Smooth muscle cell of the pulmonary artery (primary cell): Measurements from ENCODE around the gene NCR1. TPM values are rescaled to one million over a fixed set of nuclear protein-coding genes. Genes with fewer than 3 reads are reported as not detected.

ENCODE experiments used
- total RNA-seq: library from RNA; depleted of rRNA; stranded (reverse); fragments of >200 nt; gene quantifications from 2 replicates; pipeline ENCODE4 v1.2.3, GENCODE V29; 2014

The NCR1 gene, protein sequence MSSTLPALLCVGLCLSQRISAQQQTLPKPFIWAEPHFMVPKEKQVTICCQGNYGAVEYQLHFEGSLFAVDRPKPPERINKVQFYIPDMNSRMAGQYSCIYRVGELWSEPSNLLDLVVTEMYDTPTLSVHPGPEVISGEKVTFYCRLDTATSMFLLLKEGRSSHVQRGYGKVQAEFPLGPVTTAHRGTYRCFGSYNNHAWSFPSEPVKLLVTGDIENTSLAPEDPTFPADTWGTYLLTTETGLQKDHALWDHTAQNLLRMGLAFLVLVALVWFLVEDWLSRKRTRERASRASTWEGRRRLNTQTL
- not detected in 2 replicates for total RNA-seq

DNA sequence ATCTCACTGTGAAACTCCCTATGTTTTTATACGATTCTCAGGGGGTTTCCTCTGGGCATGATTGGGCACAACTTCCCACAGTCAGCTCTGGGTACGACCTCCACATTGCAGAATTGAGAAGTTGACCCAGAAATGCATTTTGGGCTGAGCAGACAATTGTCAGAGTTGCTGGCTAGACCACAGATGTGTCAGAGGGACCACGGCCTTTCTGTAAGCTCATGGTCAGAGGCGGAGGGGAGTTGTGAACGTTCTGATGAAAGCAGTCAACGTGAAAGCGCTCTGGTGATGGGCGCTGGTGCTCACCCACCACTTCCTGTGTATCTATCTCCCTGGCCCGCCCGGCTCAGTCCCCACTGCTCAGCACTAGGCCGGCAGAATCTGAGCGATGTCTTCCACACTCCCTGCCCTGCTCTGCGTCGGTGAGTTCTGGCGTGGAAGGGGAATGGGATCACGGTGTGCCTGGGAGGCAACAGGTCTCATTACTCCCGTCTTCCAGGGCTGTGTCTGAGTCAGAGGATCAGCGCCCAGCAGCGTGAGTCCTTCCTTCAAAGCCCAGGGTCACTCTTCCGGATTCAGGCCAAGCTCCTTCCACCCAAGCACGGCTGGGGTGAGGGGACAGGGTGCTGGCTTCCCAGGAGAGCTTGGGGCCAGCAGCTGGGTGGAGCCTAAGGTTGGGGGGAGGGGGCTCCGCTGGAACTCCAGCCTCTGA lies at the start of gene NCR1:
Gene NCR1 (plus strand): TSS at position 346 of the 709 bp plus-strand sequence. CDS start 40 bp downstream, at position 386.

DNA sequence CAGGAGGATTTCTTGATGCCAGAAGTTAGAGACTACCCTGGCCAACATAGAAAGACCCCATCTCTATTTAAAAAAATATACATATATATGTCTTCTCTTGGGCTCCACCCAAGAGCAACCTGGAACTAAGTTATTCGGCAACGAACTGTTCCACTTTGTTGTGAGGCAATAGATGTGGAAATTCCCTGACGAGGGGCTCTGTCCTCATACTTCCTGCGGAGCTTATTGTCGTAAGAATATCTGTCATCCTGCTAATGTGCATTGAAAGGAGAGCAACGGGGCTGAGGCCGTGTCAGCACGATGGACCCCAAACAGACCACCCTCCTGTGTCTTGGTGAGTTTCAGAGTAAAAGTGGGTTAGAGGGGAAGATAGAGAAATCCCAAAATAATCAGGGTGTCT lies 32.0 kb upstream of the NCR1 start, which contains the start of gene FCAR:
Gene FCAR (plus strand): TSS at position 246 of the 400 bp plus-strand sequence. CDS start 55 bp downstream, at position 301.

DNA sequence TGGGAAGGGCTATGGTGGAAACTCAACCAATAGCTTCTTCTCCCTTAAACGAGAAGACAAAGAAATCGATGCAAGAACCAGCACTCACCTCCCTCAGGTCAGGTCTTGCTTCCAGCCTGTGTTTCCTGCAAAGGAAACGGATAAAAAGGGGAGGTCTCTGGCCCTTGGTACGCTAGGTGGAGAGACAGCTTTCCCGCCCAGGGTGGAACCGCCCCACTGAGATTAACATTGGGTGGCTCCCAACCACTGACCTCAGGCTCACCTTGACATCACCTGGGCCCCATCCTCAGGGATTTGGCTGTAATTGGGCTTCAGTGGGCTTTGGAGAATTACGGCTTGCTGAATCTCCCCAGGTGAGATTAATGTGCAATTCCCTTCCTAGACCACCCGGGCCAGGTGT lies 41.4 kb downstream of the NCR1 start, which contains the start of gene NLRP7:
Gene NLRP7 (minus strand): TSS at position 150 of the 400 bp plus-strand sequence.

Other genes starting within 250 kb of the NCR1 start
- not detected in 2 replicates for gene LILRB4, start 243.2 kb upstream of the NCR1 start, total RNA-seq
- not detected in 2 replicates for gene KIR3DL3, start 181.7 kb upstream of the NCR1 start, total RNA-seq
- not detected in 2 replicates for gene KIR2DL3, start 167.6 kb upstream of the NCR1 start, total RNA-seq
- not detected in 2 replicates for gene KIR2DL1, start 136.4 kb upstream of the NCR1 start, total RNA-seq
- not detected in 2 replicates for gene KIR2DL4, start 102.5 kb upstream of the NCR1 start, total RNA-seq
- not detected in 2 replicates for gene KIR3DL1, start 89.7 kb upstream of the NCR1 start, total RNA-seq
- gene KIR2DS4, start 73.5 kb upstream of the NCR1 start, total RNA-seq = not detected in 2 replicates
- not detected in 2 replicates for gene KIR3DL2, start 55.7 kb upstream of the NCR1 start, total RNA-seq
- gene FCAR, start 31.9 kb upstream of the NCR1 start, total RNA-seq = not detected in 2 replicates
- not detected in 2 replicates for gene NLRP7, start 41.4 kb downstream of the NCR1 start, total RNA-seq
- gene NLRP2, start 60.2 kb downstream of the NCR1 start, total RNA-seq = 0.20 and 0.23 TPM in 2 replicates
- gene GP6, start 132.1 kb downstream of the NCR1 start, total RNA-seq = 0.13 TPM in 1 of 2 replicates, not detected in the other
- gene RDH13, start 157.0 kb downstream of the NCR1 start, total RNA-seq = 9.5 and 20.0 TPM in 2 replicates
- 0.07 and 0.96 TPM in 2 replicates for gene EPS8L1, start 169.7 kb downstream of the NCR1 start, total RNA-seq
- 34.5 and 56.5 TPM in 2 replicates for gene PPP1R12C, start 211.5 kb downstream of the NCR1 start, total RNA-seq
- gene TNNT1, start 243.1 kb downstream of the NCR1 start, total RNA-seq = 1.1 and 2.4 TPM in 2 replicates